Dedifferentiated amniotic fluid mesenchymal stem cell (primary cell): ENCODE results near the gene C1QTNF8.

ENCODE experiments used
- DNase-seq: peaks from one replicate; pipeline ENCODE4 v3.0.0-alpha.2; 2016; ENCODE audit errors: extremely low spot score

C1QTNF8 gene

DNA sequence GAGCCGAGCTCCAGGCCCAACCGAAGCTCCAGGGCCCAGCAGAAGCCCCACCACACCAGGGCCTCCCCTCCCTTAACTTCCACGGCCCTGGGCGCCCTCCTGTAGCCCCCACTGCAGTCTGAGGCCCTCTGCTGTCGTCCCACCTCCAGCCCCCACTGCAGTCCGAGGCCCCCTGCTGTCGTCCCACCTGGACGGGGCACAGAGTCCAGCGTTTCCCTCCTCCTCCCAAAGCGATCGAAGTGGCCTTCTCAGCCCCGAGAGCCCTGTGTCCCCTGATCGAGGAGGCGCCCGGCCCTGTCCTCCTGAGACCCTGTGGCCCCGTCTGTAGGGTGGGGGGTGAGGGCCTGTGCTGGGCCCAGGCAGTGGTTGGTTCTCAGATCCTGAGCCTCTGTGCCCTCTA, 31.1 kb upstream of the C1QTNF8 start:
- DNase-seq, result no peak

- no peak for DNase-seq
Measured at GRCh38 chr16:1126586-1126985, 30.5 kb upstream of the C1QTNF8 start.

GRCh38 chr16:1126044-1126443, 30.0 kb upstream of the C1QTNF8 start:
- no peak for DNase-seq

GRCh38 chr16:1125471-1125870, 29.4 kb upstream of the C1QTNF8 start:
- no peak for DNase-seq

DNA sequence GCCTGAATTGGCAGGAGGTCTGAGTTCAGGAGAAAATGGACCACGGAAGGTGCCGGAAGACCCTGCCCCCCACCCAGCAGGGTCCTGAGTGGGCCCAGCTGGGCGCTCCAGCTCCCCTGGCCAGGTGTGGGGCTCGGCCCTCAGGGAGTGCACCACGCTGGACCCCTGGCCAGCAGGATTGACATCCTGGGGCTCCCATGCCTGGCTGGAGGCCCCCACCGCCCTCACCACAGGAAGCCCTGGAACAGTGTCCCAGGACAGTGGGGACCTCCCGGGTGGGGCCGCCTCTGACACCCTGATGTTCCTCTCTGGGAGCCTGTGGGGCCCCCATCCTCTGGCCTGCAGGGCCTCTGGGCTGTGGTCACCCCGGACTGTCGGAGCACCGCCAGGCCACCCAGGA, 28.8 kb upstream of the C1QTNF8 start:
- no peak for DNase-seq

GRCh38 chr16:1124291-1124690, 28.2 kb upstream of the C1QTNF8 start:
- no peak for DNase-seq

DNA sequence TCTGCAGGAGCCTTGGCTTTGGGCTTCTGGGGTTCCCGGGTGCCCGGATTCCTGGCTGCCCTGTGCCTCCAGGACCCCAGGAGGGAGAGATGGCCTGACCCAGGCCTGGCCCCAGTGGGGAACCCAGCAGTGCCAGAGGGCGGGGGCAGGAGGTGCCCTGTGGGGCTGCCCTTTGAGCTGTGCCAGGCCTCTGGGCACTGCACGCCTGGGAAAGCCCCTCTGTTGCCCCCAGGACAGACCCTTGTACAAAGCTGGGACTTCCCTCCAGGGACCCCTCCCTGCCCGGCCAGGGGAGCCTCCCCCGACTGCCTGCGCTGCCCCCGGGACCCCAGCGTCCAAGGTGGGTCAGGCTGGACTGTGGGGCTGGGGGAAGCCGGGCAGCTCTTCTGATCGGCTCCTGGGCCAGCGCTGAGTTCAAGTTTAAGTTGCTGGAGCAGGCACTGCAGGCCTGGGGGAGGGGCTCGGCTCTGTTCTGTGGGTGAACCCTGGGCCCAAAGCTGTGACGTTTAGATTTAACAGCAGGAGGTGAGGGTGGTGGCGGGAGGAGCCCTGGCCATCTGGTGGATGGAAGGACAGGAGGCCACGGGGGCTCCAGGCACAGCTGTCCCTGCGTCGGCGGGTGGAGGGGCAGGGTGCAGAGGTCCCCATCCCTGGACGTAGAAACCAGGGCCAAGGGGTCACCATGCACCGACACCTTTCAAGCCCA, 27.6 kb upstream of the C1QTNF8 start:
- no peak for DNase-seq

DNA sequence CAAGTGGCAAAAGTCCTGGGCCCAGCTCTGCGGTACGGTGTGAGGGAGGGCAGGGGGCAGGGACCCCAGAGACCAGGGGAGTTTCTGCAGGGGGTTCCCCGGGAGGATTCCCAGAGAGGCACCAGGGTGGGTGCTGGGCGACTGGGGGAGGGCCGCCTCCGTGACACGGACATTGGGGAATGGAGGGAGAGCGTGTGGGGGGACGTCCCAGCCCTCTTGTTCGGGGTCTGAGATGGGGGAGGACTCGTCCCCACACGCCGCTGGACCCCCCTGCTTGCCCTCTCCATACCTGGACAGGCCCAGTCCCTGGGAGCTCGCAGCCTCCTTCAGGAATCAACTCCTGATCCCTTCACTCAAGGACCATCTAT, 26.3 kb upstream of the C1QTNF8 start:
- DNase-seq, result no peak

DNA sequence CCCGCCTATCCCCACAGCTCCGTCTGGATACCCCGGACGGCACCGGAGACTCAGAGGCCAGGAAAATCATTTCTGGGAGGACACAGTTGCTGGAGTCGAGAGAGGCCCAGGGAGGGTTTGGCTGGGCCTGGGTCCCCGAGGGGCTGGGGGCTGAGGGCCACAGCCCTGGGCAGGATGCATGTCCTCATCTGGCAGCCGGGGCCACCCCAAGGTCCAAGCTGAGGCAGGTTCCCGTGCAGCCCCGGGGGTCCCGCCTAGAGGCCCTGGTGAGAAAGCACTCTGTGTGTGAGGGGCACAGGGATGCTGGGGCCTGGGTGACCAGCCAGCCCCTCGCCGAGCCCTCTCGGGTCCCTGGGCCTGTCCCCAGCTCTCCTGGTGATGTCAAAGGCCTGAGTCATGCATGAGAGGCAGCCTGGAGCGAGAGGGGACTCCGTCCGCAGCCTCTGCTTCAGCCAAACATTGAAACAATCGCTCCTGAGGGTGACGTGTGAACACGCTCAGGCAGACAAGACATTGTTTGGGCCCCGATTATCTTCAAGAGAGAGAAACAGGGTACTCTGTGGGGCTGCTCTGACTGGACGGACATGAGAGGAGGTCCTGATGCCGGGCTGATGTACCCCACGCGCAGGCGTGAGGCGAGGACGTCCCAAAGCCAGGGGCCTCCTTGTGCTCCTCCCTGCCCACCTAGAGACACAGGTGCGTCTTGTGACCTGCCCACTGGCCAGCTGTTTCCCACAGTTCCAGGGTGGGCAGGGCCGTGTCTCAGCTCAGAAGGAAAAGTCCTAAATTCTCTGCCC, 25.8 kb upstream of the C1QTNF8 start:
- DNase-seq, result no peak

DNA sequence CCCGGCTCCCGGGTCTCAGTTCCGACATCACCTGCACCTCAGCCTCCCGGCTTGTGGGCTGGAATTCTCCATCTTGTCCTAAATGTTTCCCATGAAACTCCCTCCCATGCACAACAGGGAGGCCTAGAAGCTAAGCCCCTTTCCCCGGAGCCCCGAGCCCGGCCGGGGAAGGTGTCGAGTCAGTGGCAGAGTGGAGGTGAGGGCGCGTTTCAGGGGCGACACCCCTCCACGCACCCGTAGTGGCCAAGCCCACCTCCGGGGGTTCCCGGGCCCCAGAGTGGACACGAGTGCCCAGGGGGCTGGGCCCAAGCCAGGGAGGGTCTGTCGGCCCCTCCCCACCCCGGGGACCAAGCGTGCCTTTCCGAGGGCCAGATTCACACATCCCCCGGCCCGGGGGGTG, 25.0 kb upstream of the C1QTNF8 start:
- DNase-seq, result no peak

DNA sequence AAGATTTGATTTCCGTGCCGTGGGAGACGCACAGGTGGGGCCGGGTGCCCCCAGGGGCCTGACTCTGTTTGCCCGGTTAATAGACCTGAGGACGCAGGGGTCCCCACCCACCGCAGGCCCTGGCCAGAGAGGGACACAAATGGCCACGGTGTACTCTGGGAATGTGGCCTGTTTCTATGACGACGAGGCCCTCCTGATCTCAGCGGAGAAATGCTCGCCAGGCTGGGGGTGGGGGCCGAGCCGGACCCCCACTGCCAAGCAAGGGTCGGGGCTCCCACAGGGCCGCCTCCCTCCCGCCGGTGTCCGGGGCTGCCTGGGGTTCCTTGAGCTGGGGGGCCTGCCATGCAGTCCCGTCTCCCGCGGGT, 24.5 kb upstream of the C1QTNF8 start:
- no peak for DNase-seq

- DNase-seq, result no peak
Measured at GRCh38 chr16:1119766-1120576, 23.9 kb upstream of the C1QTNF8 start.

- no peak for DNase-seq
Measured at GRCh38 chr16:1119129-1119528, 23.1 kb upstream of the C1QTNF8 start.

GRCh38 chr16:1117926-1118325, 21.9 kb upstream of the C1QTNF8 start:
- DNase-seq, result no peak

- no peak for DNase-seq
Measured at GRCh38 chr16:1117176-1117900, 21.3 kb upstream of the C1QTNF8 start.

GRCh38 chr16:1116693-1117077, 20.6 kb upstream of the C1QTNF8 start:
- no peak for DNase-seq

- DNase-seq, result no peak
Measured at GRCh38 chr16:1113889-1114526, 18.0 kb upstream of the C1QTNF8 start.

DNA sequence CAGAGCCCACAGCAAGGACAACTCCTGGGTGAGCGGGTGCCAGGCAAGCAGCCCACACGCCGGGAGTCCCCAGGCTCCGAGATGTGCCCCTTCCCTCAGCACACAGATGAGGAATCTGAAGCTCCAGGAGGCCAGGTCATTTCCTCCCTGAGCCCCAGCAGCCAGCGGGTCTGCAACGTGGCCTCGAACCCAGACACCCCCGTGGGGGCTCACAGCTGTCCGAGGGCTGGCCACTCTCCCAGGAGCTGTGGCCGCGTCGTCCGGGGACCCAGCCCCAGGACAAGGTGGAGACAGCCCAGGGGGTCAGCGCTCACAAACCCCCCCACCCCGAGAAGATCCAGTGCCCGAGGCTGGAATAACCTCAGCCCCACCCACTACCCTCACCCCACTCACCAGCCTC, 17.4 kb upstream of the C1QTNF8 start:
- DNase-seq, result no peak

DNA sequence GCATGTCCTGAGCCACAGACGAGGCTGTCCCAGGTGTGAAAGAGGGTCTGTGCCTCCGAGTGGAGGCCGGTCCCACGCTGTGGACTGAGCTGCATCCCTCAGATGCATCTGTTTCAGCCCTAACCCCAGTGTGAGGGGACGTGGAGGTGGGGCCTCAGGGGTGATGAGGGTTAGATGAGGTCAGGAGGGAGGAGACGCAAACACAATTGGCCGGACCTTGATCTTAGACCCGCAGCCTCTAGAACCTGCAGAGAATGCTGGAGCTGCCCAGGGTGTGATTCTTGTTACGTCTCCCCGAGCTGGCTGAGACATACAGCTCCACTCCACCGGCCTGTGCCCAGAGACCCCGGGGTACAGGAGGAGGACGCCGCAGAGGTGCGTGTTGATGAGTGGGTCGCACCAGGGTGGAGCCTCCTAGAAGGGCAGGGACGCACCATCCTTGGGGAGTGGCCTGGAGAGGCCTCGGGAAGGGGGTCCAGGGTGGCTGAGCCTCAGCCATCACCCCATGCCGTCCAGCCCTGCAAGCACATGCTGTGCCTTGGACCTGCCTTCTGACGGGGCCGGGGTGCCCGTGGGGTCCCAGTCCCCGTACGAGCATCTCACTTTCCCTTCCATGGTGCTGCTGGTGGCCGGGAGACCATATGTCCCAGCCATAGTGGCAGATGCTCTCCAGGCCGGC, 16.6 kb upstream of the C1QTNF8 start:
- no peak for DNase-seq

GRCh38 chr16:1109648-1110047, 13.6 kb upstream of the C1QTNF8 start:
- no peak for DNase-seq
